ENCODE measurements around the gene ARHGAP23.

Gene ARHGAP23

DNA sequence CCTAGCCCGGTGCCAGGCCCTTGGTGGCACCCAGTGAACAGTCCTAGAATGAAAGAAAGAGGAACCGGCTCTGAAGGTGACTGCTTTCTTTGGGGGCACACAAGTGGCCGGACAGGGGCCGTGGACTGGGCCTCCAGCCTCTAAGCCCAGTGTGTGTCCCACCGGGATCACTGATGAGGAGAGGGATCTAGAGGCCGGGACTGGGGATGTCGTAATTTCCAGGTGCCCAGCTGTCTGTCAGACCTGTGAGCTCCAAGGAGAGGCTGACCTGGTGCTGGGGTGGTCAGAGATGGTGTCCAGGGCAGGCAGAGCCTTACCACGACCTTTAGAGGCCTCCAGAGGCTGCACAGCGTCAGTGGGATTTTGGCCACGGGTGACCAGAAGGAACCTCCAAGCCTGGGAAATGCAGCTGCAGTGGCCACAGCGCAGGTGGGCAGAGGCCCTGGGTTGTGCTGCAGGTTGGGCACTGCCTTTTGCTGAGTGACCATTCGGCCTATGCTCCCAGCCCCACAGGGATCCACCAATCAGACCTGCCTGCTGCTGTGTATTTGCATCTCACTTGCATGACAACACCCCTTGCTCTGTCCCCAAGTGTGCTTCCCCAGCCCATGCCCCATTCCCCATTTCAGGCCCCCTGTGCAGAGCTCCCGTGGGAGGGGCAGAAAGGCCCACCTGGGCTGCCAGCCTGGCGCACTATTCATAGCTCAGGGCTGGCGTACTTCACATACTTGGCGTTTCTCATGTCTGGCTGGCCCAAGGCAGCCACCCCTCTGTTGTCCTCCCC, 12.5 kb downstream of the ARHGAP23 start:
- DNase-seq (ENCODE audit: low spot score) (no peak), FAIRE-seq (no peak)

DNA sequence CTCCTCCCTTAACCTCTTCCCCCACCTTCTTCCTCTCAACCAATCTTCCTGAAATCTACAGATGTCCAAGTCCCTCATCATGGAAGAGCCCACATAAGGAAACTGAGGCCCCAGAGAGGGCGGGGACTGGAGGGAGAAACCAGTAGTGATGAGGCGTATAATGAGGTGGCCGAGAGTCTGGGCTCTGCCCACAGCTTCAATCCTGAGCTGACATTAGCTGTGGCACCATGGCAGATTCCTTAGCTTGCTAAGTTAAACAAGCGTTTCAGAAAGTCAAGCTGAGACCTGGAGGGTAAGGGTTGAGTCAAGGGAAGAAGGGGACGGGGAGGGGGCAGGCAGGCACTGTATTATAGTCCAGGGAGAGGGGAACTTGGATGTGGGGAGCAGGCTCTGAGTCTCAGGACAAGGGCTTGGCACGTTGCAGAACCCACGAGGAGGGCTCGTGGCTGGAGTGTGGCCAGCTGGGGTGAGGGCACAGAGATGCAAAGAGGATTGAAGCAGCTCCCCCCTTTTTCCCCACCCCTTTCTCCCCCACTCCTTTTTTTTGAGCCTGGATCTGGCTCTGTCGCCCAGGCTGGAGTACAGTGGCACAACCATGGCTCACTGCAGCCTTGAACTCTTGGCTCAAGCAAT, 13.3 kb downstream of the ARHGAP23 start:
- no peak for FAIRE-seq
- DNase-seq (ENCODE audit: low spot score) = no peak

DNA sequence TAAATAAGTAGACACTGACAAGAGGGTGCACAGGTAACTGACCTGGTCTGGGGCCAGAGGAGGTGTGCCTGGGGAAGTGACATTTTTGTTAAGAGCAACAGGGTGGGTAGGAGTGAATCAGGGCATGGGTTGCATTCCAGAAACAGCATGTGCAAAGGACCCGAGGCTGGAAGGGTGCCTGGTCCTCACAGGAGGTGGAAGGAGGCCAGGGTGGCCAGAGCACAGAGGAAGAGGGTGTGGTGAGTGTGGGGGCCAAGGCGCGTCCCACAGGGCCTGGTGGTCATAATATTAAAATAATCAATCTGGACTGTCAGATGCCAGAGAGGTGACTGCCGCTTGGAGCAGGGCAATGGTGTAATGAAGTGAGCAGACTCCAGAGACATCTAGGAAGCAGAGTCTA, 14.3 kb downstream of the ARHGAP23 start:
- DNase-seq (ENCODE audit: low spot score) (no peak), FAIRE-seq (no peak)

DNA sequence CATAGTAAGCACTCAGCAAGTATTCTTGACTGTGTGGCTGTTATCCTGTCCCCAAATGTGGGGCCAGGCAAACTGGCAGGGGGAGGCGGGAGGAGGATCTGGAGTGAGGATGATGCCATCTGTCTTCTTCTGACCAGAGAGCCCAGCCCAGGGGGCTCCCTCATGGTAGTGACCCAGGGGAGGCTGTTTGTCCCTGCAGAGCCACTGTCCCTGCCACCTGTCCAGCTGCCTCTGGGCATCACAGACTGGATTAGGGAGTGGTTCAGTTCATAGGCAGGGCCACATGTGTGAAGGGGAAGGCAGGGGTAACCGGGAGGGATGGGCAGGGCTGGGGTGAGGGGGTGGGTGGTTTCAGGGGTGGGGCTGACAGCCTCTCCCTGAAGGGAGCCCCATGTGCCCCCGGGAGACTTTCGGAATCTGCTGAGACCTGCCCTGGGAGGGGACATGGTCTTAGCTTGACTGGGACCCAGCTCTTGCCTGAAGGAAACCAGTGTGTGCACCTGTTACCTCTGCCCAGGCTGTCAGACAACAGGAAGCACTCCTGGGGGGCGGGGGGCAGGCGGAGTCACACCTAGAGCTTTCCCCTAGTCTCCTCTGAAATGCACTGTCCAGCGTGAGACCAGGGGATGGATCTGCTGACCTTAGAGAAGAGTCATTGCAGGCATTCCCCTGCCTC, 15.2 kb downstream of the ARHGAP23 start:
- DNase-seq (ENCODE audit: low spot score) (no peak), FAIRE-seq (no peak)

DNA sequence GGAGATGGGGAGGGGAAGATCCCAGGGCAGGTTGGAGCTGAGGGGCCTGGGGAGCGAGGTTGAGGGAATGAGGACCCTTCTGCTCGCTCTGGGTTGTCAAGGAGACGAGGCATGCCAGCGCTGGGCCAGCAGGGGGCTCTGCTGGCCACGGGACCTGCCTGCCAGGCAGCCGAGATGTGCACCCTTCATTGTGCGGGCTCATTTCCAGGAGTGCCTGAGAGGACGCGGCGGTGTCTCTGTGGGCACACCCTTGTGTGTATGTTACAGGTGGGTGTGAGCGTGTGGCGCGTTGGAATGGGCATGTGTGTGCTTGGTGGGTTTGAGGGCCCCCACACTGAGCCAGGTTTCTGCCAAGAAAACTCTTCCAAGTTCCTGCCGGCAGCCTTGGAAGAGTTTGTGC, 15.9 kb downstream of the ARHGAP23 start:
- peak; percentile 43 for DNase-seq (ENCODE audit: low spot score)

DNA sequence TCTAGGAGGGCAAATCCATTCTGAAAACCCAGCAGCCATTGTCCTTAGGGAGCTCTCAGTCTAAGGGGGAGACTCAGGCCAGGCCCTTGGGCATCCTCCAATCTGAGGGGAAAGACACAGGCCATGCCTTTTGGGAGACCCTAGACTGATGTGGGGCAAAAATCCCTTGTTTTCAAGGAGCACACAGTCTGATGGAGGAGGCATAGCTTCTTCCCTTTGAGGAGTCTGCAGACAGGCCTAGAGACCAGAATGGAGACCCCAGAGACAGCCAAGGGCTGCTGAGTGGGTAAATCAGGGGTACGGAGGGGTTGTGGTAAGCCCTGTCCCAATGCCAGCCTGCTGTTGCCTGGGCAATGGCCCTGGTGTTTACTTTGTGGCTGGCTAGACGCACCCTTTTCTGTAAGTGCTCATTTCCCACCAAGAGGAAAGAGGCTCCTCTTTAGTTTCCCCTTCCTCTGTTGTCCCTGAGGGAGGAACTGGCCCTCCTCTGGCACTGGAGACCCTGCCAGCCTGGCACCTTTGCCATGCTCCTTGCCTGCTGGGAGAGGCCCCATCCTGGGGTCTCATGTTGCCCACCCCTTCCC, 19.3 kb downstream of the ARHGAP23 start:
- FAIRE-seq (no peak), DNase-seq (ENCODE audit: low spot score) (no peak)

More for the DNA sequence above, 15.9 kb downstream of the ARHGAP23 start:
- no peak for FAIRE-seq

DNA sequence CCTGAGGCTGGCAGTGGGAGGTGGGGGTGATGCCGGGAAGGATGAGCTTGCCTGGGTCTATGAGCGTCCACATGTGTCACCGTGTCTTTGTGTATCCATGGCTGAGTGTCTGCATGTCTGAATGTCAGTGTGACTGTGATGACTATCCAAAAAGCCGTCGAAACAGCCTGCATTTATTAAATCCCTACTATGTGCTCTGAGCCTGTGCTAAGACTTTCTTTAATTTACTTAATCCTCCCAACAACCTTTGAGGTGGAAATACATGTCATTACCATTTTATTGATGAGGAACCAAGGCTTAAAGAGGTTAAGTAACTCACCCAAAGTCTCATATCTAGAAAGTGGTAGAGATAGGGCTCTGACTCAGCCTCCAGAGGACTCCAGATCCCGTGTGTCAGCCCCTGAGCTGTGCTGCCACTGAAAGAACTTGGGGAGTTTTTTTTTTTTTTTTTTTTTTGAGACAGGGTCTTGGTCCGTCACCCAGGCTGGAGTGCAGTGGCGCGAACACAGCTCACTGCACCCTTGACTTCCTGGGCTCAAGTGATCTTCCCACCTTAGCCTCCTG, 20.0 kb downstream of the ARHGAP23 start:
- DNase-seq (ENCODE audit: low spot score) (peak; percentile 26), FAIRE-seq (no peak)

DNA sequence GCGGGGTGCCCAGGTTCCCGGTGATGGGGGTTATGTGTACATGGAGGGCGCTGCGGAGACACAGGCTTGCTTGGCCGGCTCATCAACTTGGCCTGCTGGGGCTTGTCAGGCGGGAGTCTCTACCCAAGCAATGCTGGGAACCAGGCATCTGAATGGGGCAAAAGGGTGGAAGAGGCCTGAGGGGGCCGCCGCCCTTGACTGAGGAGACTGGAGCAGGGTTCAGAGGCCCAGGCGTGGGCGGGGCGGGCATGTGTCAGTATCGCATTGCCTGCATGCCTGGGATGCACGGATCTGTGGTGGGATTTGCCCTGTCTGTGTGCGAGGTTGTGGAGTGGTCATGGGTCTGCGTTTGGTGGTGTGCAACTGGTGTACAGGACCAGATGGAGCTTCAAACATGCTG, 21.1 kb downstream of the ARHGAP23 start:
- FAIRE-seq (no peak), DNase-seq (ENCODE audit: low spot score) (peak; percentile 21)

DNA sequence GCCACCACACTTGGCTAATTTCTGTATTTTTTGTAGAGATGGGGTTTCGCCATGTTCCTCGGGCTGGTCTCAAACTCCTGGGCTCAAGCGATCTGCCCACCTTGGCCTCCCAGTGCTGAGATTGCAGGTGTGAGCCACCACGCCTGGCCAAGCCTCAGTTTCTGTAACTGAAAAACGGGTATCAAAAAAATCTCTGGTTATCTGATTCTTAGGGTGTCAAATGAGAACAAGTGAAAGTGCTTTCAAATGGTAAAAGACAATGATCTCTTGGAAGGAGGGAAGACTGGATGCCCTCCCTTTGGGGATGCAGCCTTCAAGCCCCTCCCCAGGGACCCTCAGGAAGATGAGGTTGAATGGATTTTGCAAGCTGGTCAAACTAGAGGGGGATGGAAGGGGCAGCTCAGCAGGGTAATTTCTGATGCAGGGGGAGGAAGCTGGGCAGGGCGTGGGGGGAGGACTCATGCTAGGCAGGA, 22.3 kb downstream of the ARHGAP23 start:
- no peak for FAIRE-seq
- no peak for DNase-seq (ENCODE audit: low spot score)

DNA sequence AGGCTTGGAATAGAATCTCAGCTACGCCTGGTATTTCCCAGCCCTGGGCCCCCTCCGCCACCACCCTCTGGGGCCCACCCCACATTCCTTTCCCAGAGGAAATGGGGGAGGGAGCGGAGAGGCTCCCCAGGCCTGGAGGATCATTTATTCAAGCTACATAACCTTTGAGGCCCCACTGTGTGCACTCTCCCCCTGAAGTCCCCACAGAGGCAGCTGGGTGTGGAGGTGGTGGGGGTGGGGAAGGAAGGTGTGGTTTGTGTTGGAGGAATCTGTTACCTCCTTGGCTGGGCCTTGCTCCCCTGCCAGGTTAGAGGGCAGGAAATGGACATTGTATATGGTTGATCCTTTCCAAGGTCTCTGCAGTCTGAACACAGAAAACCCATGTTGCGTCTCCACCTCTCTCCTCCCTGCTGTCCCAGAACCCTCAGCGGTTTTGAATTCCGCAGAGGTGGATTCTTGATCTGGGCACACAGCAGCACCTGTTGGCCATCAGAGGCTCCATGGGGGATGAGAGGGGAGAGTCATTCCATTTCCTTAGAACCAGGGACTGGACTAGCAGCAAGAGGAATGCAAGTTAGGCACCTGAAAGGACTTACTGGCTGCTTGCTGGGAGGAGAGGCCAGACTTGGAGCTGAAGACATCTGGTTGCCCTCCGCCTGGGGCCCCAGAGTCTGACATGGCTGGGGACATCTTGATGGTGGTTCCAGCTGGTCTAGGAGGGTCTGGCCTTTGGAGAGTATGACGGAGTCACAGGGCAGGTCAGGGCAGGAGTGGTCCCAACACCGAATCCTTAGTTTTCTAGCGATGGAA, 23.0 kb downstream of the ARHGAP23 start:
- DNase-seq (ENCODE audit: low spot score) (peak; percentile 74), FAIRE-seq (no peak)

DNA sequence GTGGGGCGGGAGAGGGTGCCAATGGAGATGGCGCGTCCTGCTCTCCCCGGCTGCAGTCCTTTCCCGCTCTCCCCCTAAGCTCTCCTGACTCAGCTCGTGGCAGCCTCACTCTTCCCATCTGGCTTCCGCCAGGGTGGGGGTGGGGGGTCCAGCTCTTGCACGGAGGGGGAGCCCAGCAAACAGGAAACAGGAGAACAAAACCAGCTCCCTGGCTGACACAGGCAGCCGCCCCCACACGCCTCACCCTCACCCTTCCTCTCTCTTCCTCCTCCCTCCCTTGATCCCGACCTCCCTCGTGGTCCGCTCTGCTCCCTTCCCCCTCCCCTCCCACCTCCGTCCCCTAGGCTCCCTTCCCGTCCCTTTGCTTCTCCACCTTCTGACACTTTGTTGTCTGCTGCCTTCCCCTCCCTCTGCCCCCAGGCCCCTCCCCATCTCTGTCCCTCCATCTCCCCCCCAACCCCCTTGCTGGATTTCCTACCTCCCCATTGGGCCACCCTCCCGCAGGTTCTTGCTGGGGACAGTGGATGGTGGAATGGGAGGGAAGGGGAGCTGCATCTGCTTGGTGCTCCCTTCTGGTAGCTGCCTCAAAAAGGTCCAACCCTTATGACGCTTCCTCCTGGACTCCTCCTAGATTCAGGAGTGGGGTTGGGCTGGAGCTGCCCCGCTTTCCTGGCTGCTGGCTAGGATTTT, 23.7 kb downstream of the ARHGAP23 start:
- FAIRE-seq = no peak

DNA sequence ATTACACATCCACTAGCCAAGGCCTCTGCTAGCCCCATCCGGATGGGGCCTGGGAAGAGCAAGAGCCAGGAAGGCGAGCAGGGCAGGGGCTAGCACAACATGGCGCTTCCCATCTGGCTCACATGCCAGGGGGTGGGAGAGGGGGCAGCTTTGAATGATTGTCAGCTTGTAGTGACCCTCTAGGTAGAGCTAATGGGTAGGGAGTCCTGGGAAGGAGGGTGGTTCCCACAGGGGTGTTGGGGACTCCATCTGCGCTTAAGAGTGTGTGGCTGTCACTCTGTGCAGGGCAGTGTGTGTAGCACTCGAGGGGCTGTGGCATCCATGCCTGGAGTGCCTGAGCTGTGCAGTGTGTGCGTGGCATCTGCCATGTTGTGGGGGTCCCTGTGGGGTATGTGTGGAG, 24.5 kb downstream of the ARHGAP23 start:
- no peak for FAIRE-seq
- no peak for DNase-seq (ENCODE audit: low spot score)

More for the DNA sequence above, 23.7 kb downstream of the ARHGAP23 start:
- peak; percentile 45 for DNase-seq (ENCODE audit: low spot score)

DNA sequence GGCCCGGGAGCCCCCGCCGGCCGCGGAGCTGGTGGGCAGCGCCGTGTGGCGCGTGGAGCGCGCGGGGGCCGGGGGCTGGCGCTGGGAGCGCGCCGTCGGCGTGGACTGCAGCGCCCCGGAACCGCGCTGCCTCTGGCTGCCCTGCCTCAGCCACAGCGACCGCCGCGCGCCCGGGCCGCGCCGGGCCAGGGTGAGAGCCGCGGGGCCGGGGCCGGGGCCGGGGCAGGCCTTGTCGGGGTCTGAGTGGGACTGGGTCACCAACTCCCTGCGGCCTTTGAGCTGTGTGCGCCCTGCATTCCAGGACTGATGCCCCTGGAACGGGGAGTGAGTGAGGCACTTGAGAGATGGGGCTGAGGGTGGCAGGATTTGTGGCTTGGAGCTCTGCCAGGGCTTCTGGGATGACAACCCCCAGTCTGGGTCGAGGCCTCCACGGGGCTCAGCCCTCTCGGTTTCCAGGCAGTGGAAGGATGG, 25.7 kb downstream of the ARHGAP23 start:
- DNase-seq (ENCODE audit: low spot score) (peak; percentile 78), FAIRE-seq (no peak)

DNA sequence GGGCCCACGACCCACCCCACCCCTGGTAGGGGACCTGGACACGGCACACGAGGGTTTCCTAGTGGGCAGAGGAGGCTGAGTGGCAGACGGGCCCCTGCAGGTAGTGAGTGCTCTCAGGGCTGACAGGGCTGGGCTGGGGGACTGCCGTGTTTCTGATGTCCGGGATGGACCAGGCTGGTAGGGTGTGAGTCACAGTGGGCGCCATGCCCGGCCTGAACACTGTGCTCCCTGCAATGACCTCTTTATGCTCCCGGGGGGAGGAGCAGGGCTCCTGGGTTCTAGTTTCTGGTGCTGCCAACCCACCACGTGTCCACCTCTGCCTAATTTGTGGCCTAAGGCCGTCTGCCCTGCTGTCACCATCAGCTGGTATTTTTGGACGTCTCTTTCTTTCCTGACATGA, 26.3 kb downstream of the ARHGAP23 start:
- DNase-seq (ENCODE audit: low spot score) (peak; percentile 81), FAIRE-seq (no peak)

DNA sequence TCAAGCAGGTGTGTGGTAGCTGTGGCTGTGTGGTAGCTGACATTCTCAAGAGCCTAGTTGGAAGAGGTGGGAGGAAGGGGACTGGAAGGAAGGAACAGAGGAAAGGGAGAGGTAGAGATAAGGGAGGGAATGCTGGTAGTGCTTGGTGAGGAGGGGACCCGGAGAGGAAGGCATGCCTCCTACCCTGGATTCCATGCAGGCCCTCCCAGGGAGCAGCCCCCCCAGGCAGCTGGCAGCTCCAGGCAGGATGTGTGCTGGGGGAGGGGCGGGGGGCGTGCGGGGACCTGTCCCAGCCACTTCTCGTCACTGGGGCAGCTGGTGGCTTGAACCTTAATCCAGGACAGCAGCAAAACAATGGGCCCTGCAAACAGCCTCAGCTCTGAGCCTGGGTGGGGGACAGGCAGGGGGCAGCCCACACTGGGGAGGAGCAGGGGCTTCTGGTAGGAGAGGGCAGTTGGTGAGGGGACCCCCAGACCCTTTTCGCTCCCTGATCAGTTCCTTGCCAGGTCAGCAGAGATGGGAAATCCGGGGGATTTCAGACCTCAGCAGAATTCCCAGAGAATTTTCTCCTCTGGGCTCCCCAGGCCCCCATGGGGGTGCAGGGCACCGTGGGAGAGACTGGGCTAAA, 27.1 kb downstream of the ARHGAP23 start:
- FAIRE-seq (no peak), DNase-seq (ENCODE audit: low spot score) (no peak)

DNA sequence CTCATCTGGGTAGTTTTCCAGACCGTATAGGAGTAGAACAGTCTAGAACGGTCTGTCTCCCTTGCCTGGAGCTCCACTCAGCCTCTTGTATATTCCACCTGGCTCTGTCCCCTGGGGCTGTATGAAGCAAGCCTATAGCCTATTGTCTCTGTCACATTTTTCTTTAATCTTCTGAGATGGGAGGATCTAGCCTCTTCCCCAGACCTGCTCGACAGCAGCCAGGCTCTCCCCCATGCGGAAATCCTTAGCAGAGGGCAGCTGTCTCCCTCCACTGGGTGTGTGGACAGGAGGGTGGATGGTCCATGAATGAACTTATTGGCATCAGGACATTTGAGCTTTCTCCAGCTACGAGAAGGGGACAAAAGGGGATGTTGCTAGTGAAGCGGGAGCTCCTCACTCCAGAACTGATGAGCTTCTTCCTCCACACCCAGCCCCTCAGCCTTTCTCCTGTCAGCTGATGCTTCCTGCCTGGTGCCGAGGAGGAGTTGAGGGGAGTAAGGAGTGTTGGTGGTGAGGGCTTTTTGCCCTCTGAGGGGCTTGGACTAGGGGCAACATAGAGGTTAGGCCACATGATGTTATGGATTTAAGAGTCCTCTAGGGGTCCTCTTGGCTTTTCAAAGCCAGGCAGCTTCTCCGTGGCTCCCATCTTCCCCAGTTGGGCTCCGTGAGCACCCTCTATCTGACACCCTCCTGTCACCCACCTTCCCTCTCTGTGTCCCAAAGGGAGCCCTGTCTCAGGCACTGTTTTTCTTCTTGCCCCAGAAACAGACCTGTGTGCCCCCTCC, 28.0 kb downstream of the ARHGAP23 start:
- no peak for FAIRE-seq
- DNase-seq (ENCODE audit: low spot score) = no peak

DNA sequence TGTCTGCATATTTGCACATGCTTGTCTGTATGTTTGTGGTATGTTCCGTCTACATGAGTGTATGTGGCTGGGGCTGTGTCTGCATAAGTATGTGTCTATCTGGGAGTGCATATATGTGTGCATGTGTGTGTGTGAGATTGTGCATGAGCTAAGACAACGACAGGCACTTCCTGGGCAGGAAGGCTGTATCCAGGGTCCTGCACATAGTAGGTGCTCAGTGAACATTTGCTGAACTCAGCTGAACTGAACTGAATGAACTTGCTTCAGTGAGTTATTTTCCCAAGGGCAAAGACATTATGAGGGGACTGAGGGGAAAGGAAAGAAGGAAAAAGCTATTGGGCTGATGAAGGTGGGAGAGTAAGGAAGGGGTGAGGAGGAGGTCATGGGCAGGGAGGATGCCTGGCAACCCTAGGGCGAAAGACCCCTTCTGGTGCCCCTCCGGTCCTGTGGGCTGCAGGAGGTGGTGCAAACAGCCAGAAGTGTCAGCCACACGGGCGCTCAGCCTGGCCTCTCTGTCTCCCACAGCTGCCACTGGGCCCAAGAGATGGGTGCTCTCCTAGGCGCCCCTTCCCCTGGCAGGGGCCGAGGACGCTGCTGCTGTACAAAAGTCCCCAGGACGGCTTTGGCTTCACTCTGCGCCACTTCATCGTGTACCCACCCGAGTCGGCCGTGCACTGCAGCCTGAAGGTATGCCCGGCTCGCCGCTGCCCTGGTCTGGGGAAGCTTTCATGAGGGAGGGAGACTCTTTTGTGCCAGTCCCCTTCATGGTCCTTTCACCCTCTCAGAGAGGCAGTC, 29.5 kb downstream of the ARHGAP23 start:
- FAIRE-seq = no peak

DNA sequence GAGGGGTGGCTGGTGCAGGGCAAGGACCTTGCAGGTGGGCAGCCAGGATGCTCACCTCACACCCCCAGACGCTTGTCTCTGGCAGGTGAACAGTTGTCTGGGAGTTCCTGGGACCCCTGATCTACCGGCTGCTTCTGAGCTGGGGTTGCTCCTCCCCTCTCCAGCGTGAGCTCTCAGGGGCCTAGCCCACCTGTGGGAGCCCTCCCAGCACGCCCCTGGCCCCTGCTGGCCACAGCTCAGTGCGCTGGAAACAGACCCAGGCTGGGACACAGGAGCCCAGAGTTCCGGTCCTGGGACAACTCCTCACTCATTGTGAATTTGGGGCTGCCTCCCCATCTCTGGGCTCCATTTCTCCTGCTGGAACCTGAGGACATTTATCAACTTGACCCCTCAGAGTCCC, 30.3 kb downstream of the ARHGAP23 start:
- FAIRE-seq = no peak

More for the DNA sequence above, 29.5 kb downstream of the ARHGAP23 start:
- DNase-seq (ENCODE audit: low spot score) = no peak

More for the DNA sequence above, 30.3 kb downstream of the ARHGAP23 start:
- DNase-seq (ENCODE audit: low spot score) = no peak
